NCI-H187 treated with DMSO at 0.1 percent for 48 hours (cell line): ENCODE data around the gene SAMD10.
"Not testable (repeated sequence)": the region's sequence is repeated elsewhere in the genome, so short reads cannot be mapped to it uniquely, and the experiment has no call there.

Source experiments
- DNase-seq: peaks from one replicate; lab custom pipeline; 2025; lab: John Stamatoyannopoulos, UW

The SAMD10 gene

DNA sequence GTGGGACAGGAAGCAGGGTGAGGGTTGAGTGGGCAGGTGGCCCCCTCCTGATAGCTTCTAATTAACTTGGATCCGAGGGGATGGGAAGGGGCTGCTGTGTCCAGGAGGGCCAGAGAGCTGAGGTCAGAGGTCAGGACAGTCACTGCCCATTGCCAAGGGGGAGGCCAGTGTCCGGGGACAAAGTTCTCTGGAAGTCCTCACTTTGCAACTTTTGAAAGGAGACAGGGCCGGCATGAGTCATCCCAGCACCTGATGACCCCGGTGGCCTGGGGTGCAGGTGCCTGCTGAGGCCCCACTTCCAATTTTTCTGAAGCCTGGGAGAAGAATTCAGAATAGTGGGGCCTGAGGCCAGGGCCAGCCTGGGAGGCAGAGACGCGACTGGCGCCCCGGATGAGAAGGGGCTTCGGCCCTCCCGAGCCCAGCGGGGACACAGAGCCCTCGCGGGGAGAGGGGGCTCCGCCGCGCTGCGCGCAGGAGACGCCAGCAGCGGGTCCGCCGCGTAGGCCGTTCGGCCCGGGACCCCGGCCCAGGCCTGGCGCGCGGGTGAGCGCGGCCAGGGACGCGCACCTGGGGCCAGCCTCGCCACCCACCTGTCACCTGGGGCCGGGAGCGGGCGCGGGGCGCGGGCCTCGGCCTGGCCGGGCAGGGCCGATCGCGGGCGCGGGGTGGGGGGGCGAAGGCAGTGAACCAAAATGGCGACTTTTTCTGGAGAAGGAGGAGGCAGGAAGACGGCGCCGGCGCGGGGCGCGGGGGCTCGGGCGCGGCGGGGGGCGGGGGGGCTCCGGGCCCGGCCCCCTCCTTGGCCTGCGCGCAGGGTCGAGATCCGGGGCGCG is 10.3 kb downstream of the SAMD10 start:
- no peak for DNase-seq

DNA sequence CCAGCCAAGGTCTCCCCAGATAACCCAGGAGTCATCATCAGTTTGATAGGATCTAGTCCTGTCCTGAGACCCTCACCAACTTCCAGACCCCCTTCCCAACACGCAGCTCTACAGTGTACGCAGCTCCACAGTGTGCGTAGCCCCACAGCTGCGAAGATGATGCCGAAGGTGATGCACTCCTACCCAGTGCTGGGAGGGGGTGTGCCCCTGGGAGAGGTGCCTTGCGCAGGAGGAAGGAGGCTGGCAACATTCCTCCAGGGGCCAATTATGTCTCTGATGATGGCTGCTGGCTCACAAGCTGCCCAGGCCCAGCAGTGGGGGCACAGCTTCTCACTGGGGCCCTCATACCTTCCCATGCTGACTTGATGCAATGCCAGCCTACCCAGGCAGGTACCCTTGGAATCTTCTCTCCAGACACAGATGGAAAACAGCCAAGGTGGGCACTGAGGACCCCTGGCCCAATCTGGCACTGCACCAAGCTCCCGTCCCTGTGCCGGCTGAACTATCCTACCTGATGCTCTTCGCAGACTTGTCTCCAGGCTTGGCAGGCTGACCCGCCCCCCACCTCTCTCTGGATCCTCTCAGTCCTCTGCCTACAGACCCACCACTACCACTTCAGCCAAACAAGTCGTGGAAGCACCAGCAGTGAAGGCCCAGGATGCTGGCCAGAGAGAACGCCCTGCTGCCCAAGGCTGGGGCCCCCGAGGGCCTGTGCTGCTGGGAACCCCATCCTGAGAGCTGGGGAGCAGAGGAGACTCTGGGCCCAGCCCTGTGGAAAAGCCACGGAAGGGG is 11.1 kb downstream of the SAMD10 start:
- no peak for DNase-seq

- DNase-seq, result no peak
Observed at GRCh38 chr20:63967330-63968135, 11.9 kb downstream of the SAMD10 start.

GRCh38 chr20:63966944-63967322 is 12.5 kb downstream of the SAMD10 start:
- no peak for DNase-seq

GRCh38 chr20:63966172-63966943 is 13.1 kb downstream of the SAMD10 start:
- no peak for DNase-seq

DNA sequence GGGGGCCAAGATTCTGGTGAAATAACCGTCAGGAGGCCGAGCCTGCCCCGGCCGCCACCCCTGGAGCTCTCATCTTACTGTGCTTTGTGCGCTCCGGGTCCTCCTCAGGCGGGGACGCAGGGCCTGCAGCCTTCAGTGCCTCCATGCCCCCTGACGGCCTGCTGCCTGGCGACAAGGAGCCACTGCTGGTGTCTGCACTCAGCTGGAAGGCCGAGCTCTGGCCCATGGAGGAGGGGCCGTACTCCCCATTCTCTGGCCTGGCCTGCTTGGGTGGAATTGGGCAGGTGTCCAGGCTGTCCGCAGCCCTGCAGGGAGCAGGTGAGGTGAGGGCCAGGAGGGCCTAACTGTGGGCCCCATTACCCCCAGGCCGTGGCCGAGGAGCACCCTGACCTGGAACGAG is 15.0 kb downstream of the SAMD10 start:
- DNase-seq, result no peak

DNA sequence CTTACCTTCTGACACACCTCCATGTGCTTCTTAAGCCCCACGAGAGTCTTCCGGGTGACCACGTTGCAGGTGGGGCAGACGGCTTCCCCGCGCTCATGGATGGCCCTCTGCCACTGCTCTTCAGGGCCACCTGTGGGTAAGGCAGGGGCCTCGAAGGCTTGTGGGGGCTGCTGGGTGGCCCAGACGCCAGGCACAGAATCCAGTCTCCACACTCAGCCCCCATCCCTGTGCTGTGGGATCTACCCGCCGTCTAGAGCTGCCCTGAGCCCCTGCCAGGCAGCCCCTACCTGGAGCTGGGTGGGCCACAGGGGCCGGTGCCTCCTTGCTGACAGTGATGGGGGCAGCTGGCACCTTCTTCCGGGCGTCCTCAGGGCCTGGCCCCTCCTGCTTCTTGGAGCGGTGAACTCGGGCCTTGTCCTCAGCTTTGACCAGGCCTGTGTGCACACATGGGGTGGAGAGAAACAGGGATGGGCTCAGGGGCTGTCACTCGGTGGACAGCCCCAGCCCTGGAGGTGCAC is 15.6 kb downstream of the SAMD10 start:
- DNase-seq, result no peak

- no peak for DNase-seq
Observed at GRCh38 chr20:63963348-63963741, 16.1 kb downstream of the SAMD10 start.

GRCh38 chr20:63962426-63963347 is 16.8 kb downstream of the SAMD10 start:
- no peak for DNase-seq

DNA sequence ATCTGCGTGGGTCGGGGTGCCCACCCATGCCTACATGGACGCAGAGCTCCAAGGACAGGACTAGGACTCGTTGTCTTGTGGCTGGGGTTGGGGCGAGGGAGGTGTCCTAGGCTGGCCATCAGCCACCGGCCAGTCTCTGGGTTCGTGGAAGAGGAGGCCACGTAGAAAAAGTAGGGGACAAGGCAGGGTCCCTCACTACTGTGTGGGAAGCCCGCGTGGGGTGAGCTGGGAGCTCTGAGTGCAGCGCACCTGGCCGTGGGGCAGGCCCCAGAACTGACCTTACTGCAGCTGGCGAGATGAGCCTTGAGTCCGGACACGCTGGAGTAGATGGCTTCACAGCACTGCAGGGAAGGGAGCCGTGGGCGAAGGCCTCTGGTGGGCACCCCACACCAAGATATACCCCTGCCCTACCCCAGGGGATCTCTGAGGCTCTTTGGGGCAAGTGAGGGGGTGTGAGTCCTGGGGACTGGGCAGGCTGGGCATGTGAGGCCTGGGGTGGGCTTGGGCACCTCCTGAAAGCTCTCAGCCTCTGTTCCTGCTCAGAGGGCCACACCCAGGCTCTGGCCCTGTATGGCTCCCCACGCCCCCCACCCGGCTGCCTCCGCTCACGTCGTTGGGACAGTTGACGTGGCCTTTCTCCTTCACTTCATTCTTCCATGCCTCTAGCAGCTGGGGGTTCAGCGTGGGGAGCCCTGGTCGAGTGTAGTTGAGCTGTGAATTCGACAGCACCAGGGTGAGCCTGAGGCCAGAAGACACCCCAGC is 17.6 kb downstream of the SAMD10 start:
- DNase-seq, result no peak

DNA sequence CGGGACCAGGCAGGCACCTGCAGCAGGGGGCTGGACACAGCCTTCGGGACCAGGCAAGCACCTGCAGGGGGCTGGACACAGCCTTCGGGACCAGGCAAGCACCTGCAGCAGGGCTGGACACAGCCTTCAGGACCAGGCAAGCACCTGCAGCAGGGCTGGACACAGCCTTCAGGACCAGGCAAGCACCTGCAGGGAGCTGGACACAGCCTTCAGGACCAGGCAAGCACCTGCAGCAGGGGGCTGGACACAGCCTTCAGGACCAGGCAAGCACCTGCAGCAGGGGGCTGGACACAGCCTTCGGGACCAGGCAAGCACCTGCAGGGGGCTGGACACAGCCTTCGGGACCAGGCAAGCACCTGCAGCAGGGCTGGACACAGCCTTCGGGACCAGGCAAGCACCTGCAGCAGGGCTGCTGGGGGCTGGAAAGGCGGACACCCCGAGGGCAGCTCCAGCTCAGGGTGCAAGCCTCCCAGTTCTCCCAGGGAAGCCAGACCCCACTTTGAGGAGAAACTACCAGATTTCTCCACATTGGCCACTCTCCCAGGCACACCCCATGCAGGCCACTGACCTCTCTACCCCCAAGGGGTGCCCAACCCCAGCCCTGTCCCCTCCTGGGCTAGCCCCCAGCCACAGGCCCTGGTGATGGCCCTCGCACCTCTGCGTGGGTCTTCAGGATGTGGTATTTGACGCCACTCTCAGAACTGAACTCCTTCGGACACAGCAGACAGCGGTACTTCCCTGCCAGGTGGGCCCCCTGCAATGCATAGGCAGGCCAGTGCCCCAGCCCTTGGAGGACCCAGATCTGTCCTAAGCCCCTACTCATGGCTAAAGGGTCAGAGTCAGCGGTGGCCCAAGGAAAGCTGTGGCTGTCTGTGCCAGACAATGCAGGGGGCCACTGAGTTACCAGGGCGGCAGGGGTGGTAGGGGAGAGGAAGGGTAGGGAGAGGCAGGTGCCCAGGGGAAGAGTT is 18.5 kb downstream of the SAMD10 start:
- DNase-seq, result not testable (repeated sequence)

- no peak for DNase-seq
Observed at GRCh38 chr20:63959699-63960075, 19.8 kb downstream of the SAMD10 start.

DNA sequence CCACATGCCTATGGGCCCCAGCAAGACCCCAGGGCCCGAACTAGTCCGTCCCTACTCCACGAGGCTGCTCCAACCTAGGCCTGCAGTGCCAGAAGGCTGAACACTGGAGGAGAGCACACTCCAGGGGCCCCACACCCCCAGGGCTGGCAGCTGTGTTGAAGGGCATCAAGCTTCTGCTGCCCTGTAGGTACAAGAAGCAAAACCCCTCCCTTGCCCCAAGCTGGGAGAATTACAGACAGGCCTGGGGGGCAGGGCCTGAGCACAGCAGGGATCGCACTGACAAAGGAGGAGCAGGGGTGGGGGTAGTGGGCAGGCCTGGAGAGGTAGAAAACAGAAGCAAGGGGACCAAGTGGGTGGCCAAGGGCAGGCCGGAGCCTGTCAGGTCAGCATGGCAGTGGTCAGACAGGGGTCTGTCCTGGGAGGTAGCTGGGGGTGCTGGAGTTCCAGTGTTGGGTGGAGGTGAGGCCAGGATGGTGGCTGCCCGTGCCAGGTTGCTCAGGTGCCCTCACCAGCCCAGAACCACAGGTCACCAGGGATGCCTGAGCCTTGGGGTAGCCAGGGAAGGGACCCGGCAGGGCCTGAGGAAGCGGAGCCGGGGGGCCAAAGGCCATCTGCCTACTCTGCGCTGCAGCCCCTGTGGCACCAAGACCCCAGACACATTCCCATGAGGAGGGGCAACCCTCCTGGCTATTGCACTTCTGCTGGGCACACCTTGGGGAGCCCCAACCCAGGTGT is 20.3 kb downstream of the SAMD10 start:
- no peak for DNase-seq

GRCh38 chr20:63958471-63958870 is 21.0 kb downstream of the SAMD10 start:
- no peak for DNase-seq

GRCh38 chr20:63957690-63958441 is 21.6 kb downstream of the SAMD10 start:
- peak; percentile 36 for DNase-seq

GRCh38 chr20:63957004-63957689 is 22.3 kb downstream of the SAMD10 start:
- DNase-seq, result peak; percentile 48

DNA sequence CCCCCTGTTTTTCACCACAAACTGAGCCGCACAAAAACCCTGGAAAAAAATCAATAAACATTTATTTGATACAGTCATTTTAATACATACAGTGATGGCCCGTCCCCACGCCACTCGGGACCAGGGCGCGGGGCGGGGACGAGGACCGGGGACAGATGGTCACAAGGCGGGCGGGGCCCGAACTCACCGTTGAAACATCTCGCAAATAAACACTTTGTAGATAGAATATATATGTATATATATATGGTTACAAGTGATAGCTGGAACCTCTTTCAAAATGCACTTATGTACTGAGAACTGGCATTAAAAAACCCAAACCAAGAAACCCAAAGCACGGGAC is 22.8 kb downstream of the SAMD10 start:
- DNase-seq, result no peak
